ENCODE results near the gene SCML1. TPM values are rescaled to one million over a fixed set of nuclear protein-coding genes. Genes with fewer than 3 reads are reported as not detected.

SCML1 gene
- total and polyA plus RNA-seq, 2 donors (not counting 1 experiment from before 2014, with no cell fraction given), result 11.4 to 22.7 TPM

DNA sequence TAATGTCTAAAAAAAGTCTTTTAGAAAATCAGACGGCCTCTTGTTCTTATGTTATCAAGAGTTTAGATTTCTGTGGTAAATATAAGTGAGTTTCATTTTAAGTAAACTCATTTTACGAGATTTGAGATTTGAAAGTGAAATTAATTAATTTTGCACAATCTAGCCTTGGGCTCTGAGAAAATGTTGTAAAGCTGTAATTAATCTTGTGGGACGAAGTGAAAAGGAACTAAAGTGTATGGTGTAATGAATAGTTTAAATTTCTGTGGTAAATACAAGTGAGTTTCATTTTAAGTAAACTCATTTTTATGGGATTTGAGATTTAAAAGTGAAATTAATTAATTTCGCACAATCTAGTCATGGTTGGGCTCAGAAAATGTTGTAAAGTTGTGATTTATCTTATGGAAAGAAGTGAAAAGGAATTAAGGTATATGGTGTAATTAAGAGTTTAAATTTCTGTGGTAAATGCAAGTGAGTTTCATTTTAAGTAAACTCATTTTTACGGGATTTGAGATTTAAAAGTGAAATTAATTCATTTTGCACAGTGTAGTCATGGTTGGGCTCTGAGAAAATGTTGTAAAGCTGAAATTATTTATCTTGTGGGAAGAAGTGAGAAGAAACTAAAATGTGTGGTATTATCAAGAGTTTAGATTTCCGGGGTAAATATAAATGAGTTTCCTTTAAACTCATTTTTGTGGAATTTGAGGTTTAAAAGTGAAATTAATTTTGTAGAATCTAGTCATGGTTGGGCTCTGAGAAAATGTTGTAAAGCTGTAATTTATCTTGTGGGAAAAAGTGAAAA is 1.6 kb downstream of the SCML1 start:
- Histone ChIP-seq H3K4me1 (ENCODE audit: control insufficient read depth, extremely low read depth, insufficient read depth, low read length) (no peaks in the 10 kb centered on the region), H3K9me3 (ENCODE audit: control insufficient read depth, insufficient read depth, low read depth, low read length) (no peaks in the 10 kb centered on the region)
- DNase-seq (ENCODE audit: low read depth in 2 of 2), result peak; percentile 6 to 33

DNA sequence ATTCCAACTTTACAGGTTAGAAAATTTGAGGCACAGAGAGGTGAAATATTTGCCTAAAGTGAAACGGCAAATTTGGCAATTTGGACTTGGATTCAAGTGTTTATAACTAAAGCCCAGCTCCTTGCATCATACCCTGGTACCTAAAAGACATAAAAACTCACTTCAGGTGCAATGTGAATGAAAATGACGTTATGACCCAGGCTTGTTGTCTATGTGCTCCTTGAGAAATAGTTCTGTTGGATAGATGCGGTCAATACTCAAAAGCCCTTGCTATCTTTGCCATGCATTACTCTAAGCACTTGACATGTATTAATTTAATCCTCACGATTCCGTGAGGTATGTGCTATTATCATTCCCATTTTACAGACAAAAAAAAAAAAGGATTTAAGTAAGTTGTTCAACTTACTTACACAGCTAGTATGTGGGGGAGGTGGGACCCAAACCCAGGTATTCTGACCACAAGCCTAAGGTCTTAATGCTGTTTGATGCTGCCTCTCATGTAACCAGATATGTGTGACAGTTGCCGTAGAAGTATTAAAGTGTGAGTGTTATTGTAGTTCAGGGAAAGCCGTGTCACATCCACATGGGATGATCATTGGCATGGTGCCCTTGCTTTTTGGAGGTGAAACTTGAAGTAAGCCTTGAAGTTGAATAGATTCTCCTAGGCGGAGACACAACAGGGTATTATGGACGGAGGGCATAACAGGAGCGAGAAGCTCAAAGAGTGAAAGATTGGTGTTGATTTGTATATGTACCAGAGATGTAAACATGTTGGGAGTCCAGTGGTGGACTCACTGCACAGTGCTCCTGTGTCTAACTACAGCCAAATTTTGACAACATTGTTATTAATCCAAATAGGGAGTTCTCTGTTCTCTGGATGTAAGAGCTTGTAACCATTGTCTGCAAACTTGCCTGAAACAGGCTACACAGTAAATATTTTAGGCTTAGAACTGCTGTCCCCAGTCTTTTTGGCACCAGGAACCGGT is 3.1 kb downstream of the SCML1 start:
- no peak for DNase-seq (ENCODE audit: low read depth in 2 of 2)
- no peak overlapping the region for H3K4me3 ChIP-seq (replicated peaks in 1 of 4; ENCODE audit: control extremely low read depth in 1 of 4, insufficient read depth in 1 of 4, low read depth in 3 of 4, low read length in 4 of 4)
- H3K27ac ChIP-seq (ENCODE audit: insufficient read depth, low read length), result no peak overlapping the region
- H4K20me1 ChIP-seq (ENCODE audit: control insufficient read depth, extremely low read depth, insufficient read depth, low read length), result no peaks in the 10 kb centered on the region
- no peaks in the 10 kb centered on the region for H3K4me1 ChIP-seq (ENCODE audit: control insufficient read depth, extremely low read depth, insufficient read depth, low read length)
- H2AFZ ChIP-seq (ENCODE audit: low read length), result no peak overlapping the region
- TF ChIP-seq, protein P1, sequence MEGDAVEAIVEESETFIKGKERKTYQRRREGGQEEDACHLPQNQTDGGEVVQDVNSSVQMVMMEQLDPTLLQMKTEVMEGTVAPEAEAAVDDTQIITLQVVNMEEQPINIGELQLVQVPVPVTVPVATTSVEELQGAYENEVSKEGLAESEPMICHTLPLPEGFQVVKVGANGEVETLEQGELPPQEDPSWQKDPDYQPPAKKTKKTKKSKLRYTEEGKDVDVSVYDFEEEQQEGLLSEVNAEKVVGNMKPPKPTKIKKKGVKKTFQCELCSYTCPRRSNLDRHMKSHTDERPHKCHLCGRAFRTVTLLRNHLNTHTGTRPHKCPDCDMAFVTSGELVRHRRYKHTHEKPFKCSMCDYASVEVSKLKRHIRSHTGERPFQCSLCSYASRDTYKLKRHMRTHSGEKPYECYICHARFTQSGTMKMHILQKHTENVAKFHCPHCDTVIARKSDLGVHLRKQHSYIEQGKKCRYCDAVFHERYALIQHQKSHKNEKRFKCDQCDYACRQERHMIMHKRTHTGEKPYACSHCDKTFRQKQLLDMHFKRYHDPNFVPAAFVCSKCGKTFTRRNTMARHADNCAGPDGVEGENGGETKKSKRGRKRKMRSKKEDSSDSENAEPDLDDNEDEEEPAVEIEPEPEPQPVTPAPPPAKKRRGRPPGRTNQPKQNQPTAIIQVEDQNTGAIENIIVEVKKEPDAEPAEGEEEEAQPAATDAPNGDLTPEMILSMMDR (conservative IDR thresholded peaks at IDR 0.05 in 1 of 2, IDR thresholded peaks at IDR 0.05 in 1 of 2; ENCODE audit: low read depth in 1 of 2, low read length in 2 of 2), result no peak
- no peak for TF ChIP-seq EZH2 (IDR thresholded peaks at IDR 0.05; ENCODE audit: low read length, missing control alignments)
- no peak overlapping the region for H3K4me2 ChIP-seq (ENCODE audit: extremely low read depth, insufficient read depth, low read length)
- H3K79me2 ChIP-seq (ENCODE audit: control insufficient read depth, insufficient read depth, low read length), result peaks cover 29% of the 10 kb centered on the region
- H3K9ac ChIP-seq (ENCODE audit: insufficient read depth, low read length), result no peak overlapping the region
- no peaks in the 10 kb centered on the region for H3K36me3 ChIP-seq (ENCODE audit: control insufficient read depth, insufficient read depth, low read length)
- no peaks in the 10 kb centered on the region for H3K9me3 ChIP-seq (ENCODE audit: control insufficient read depth, insufficient read depth, low read depth, low read length)
- H3K27me3 ChIP-seq (ENCODE audit: control insufficient read depth, insufficient read depth, low read length), result no peaks in the 10 kb centered on the region

More for the DNA sequence above, 1.6 kb downstream of the SCML1 start:
- TF ChIP-seq, protein P1 (conservative IDR thresholded peaks at IDR 0.05 in 1 of 2, IDR thresholded peaks at IDR 0.05 in 1 of 2; ENCODE audit: low read depth in 1 of 2, low read length in 2 of 2), result no peak
- TF ChIP-seq EZH2 (IDR thresholded peaks at IDR 0.05; ENCODE audit: low read length, missing control alignments), result no peak
- Histone ChIP-seq H4K20me1 (ENCODE audit: control insufficient read depth, extremely low read depth, insufficient read depth, low read length) (no peaks in the 10 kb centered on the region), H3K36me3 (ENCODE audit: control insufficient read depth, insufficient read depth, low read length) (no peaks in the 10 kb centered on the region), H3K27ac (ENCODE audit: insufficient read depth, low read length) (peak overlapping the region; percentile 96), H3K4me3 (replicated peaks in 1 of 4; ENCODE audit: control extremely low read depth in 1 of 4, insufficient read depth in 1 of 4, low read depth in 3 of 4, low read length in 4 of 4) (peak overlapping the region; percentile 69 to 84 (median 78)), H3K27me3 (ENCODE audit: control insufficient read depth, insufficient read depth, low read length) (no peaks in the 10 kb centered on the region), H3K4me2 (ENCODE audit: extremely low read depth, insufficient read depth, low read length) (peak overlapping the region; percentile 58), H3K79me2 (ENCODE audit: control insufficient read depth, insufficient read depth, low read length) (peaks cover 29% of the 10 kb centered on the region), H3K9ac (ENCODE audit: insufficient read depth, low read length) (peak overlapping the region; percentile 94), H2AFZ (ENCODE audit: low read length) (no peak overlapping the region)

DNA sequence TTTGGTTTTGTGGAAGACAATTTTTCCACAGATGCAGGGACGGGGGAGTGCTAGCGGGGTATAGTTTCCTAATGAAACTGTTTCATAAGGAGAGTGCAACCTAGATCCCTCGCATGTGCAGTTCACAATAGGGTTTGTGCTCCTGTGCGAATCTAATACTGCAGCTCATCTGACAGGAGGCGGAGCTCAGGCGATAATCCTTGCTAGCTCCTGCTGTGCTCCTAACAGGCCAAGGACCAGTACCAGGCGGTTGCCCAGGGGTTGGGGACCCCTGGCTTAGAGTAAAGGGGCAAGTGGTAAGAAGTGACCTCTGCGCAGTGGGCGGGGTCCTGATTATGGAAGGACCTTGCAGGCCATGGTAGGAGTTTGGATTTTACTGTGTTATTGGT is 3.8 kb downstream of the SCML1 start:
- Histone ChIP-seq H3K79me2 (ENCODE audit: control insufficient read depth, insufficient read depth, low read length) (peaks cover 29% of the 10 kb centered on the region), H3K27ac (ENCODE audit: insufficient read depth, low read length) (no peak overlapping the region), H3K4me3 (replicated peaks in 1 of 4; ENCODE audit: control extremely low read depth in 1 of 4, insufficient read depth in 1 of 4, low read depth in 3 of 4, low read length in 4 of 4) (no peak overlapping the region), H3K9ac (ENCODE audit: insufficient read depth, low read length) (no peak overlapping the region), H3K4me2 (ENCODE audit: extremely low read depth, insufficient read depth, low read length) (no peak overlapping the region), H3K9me3 (ENCODE audit: control insufficient read depth, insufficient read depth, low read depth, low read length) (no peaks in the 10 kb centered on the region), H2AFZ (ENCODE audit: low read length) (no peak overlapping the region), H4K20me1 (ENCODE audit: control insufficient read depth, extremely low read depth, insufficient read depth, low read length) (no peaks in the 10 kb centered on the region), H3K4me1 (ENCODE audit: control insufficient read depth, extremely low read depth, insufficient read depth, low read length) (no peaks in the 10 kb centered on the region), H3K36me3 (ENCODE audit: control insufficient read depth, insufficient read depth, low read length) (no peaks in the 10 kb centered on the region), H3K27me3 (ENCODE audit: control insufficient read depth, insufficient read depth, low read length) (no peaks in the 10 kb centered on the region)
- TF ChIP-seq EZH2 (IDR thresholded peaks at IDR 0.05; ENCODE audit: low read length, missing control alignments), result no peak
- TF ChIP-seq, protein P1 (conservative IDR thresholded peaks at IDR 0.05 in 1 of 2, IDR thresholded peaks at IDR 0.05 in 1 of 2; ENCODE audit: low read depth in 1 of 2, low read length in 2 of 2), result no peak
- DNase-seq (ENCODE audit: low read depth in 2 of 2), result no peak

All from fibroblast of lung (primary cell).